Measurements from ENCODE around the gene FBXO34.
"Not testable (repeated sequence)": the region's sequence is repeated elsewhere in the genome, so short reads cannot be mapped to it uniquely, and the experiment has no call there.

FBXO34 gene

DNA sequence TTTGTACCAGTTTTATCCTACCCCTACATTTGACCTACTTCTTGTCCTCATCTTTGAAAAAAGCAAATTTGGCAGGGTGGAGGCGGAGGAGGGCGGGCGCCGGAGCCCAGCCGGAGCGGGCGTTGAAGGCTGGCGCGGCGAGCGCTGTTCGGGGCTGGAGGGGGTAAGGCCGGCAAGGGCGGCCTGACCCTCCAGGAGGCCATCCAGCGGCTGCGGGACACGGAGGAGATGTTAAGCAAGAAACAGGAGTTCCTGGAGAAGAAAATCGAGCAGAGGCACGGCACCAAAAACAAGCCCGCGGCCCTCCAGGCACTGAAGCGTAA lies 27.2 kb downstream of the FBXO34 start:
- Histone ChIP-seq H3K9ac (ENCODE audit: low read length) (no peak overlapping the region), H3K4me1 (ENCODE audit: control insufficient read depth, insufficient read depth, low read length) (peaks cover 28% of the 10 kb centered on the region), H3K4me3 (ENCODE audit: low read length) (no peak overlapping the region), H3K36me3 (ENCODE audit: control insufficient read depth, insufficient read depth, low read length) (no peaks in the 10 kb centered on the region), H3K9me3 (ENCODE audit: control insufficient read depth, low read length) (no peaks in the 10 kb centered on the region), H3K27me3 (ENCODE audit: control insufficient read depth, insufficient read depth, low read length) (no peaks in the 10 kb centered on the region)

DNA sequence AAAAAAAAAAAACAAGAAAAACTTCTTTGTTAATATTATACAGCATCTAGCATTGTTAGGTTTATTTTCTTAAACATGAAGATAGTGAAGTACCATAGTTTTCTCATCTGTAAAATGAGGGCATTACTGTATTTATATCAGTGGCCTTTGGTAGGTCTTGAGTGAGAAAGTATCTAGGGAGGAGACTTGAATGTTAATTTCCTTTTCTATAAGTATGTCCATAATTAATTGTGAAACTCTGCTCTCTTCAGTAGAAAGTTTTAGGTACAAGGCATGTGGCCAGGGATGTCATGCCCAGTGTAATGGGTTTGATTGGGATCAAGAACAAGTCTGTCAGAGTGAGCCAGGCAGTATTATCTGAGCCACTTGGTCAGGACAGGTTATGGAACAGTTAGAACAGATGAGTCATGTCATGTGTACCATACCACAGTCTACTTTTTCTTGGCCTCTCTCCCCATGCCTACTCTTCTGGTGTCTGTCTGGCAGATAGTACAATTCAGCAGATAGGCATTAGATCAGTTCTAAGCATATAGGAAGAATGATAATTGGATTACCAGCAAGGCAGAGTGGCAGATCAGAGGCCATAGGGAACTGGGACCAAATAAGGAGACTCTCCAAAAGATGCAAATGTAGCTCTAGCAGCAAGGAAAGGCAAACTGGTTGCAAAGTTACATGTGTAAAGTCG lies 30.4 kb downstream of the FBXO34 start:
- Histone ChIP-seq H3K9ac (ENCODE audit: low read length) (no peak overlapping the region), H3K9me3 (ENCODE audit: control insufficient read depth, low read length) (no peaks in the 10 kb centered on the region), H3K36me3 (ENCODE audit: control insufficient read depth, insufficient read depth, low read length) (no peaks in the 10 kb centered on the region), H3K27me3 (ENCODE audit: control insufficient read depth, insufficient read depth, low read length) (no peaks in the 10 kb centered on the region), H3K4me1 (ENCODE audit: control insufficient read depth, insufficient read depth, low read length) (peaks cover 40% of the 10 kb centered on the region), H3K4me3 (ENCODE audit: low read length) (no peak overlapping the region)

DNA sequence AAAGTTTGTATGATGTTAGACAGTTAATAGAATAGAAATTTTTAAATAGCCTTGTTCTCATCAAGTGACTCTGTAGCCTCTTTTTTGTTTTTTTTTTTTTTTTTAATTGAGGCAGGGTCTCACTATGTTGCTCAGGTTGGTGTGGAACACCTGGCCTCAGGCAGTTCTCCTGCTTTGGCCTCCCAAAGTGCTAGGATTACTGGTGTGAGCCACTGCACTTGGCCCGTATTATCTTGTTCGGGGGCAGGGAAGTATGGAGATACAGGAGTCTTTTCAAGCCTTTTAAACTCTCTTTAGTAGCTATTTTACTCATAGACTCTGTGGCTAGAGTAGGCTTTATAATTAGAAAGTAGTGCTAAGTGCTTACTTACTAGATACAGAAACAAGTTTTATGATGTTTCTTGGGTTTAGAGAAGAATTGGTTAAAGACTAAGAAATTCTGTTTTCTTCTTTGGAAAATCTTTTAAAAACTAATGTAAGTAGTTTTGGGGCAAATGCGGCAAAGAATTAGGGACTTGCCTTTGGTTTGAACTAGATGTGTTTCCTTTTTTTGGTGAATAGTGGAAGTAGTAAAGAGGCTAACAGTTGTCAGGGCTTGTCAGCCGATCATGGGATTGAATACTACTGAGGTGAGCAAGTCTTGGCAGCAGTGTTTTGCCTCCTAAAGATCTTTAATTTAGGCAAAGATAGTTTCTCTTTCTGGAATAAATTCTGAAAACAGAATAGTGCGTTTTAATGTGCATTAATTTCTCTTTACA lies 31.3 kb downstream of the FBXO34 start:
- H3K9ac ChIP-seq (ENCODE audit: low read length) = no peak overlapping the region
- H3K9me3 ChIP-seq (ENCODE audit: control insufficient read depth, low read length) = no peaks in the 10 kb centered on the region
- no peaks in the 10 kb centered on the region for H3K36me3 ChIP-seq (ENCODE audit: control insufficient read depth, insufficient read depth, low read length)
- peaks cover 32% of the 10 kb centered on the region for H3K4me1 ChIP-seq (ENCODE audit: control insufficient read depth, insufficient read depth, low read length)
- no peaks in the 10 kb centered on the region for H3K27me3 ChIP-seq (ENCODE audit: control insufficient read depth, insufficient read depth, low read length)
- no peak overlapping the region for H3K4me3 ChIP-seq (ENCODE audit: low read length)

DNA sequence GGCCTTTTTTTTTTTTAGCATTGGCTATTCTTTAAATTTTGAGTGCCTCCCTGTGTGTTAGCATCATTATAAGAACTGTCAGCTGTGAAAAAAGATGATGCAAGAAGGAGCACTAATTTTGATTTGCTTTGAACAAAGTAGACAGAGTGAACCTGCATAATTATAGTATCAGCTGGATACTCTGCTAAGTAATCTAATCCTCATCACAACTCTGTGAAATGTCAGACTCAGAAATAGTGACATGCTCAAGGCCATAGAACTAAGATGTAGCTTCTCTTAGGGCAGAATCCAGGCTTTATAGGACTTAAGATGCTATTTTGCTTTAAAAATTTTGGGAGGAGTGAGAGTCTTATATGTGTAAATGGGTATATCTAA lies 31.9 kb downstream of the FBXO34 start:
- no peak overlapping the region for H3K9ac ChIP-seq (ENCODE audit: low read length)
- H3K27me3 ChIP-seq (ENCODE audit: control insufficient read depth, insufficient read depth, low read length) = no peaks in the 10 kb centered on the region
- no peaks in the 10 kb centered on the region for H3K9me3 ChIP-seq (ENCODE audit: control insufficient read depth, low read length)
- H3K4me3 ChIP-seq (ENCODE audit: low read length) = no peak overlapping the region
- H3K36me3 ChIP-seq (ENCODE audit: control insufficient read depth, insufficient read depth, low read length) = no peaks in the 10 kb centered on the region
- H3K4me1 ChIP-seq (ENCODE audit: control insufficient read depth, insufficient read depth, low read length) = peaks cover 30% of the 10 kb centered on the region

DNA sequence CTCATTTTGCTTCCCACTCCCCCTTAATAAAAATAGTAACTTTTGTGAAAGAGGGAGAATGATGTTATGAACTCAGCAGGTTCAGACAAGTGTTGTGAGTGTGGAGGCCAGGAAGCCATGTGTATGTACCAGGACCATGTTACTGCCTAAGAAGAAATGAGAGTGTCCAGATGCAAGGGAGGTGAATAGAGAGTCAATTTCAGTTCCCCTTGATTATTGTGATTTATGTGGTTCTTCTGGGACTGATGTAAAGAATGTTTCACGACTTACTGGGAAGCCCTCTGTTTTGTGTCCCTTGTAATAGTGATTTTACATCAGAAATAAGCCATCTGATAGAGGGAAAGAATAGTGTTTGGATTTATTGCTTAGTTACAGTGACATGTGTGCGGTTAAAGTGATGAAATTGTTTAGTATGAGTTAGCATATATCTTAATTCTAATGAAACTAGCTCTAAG lies 32.5 kb downstream of the FBXO34 start:
- Histone ChIP-seq H3K9me3 (ENCODE audit: control insufficient read depth, low read length) (no peaks in the 10 kb centered on the region), H3K36me3 (ENCODE audit: control insufficient read depth, insufficient read depth, low read length) (no peaks in the 10 kb centered on the region), H3K4me3 (ENCODE audit: low read length) (no peak overlapping the region), H3K27me3 (ENCODE audit: control insufficient read depth, insufficient read depth, low read length) (no peaks in the 10 kb centered on the region), H3K4me1 (ENCODE audit: control insufficient read depth, insufficient read depth, low read length) (peaks cover 25% of the 10 kb centered on the region), H3K9ac (ENCODE audit: low read length) (no peak overlapping the region)

DNA sequence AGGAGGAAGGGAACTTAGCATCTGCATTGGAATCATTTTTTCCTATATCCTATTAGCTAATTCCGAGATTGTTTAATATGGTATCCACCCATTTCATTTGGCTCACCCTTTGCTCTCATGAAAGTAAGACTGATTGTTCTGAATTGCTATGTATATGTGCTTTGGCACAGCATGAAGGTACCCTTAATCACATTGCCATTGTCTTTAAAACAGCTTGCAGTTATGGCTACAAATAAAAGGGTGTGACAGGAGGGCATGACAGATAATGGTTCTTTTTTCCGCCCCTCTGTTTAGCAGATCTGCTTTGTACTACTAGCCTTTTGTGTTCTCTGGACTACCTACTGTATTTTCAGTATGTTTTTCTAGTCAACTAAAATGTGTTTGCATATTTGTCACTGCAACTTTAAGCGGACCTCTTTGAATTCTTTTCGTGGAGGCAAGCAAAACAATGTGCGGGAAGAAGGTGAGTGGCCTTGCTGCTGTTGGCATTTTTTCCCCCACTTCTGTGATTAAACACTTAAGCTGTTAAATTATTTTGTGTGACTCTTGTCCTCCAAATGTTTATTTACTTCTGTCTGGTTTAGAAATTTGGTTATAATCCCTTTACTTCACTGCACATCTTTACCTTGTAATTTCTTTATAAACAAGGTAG lies 35.8 kb downstream of the FBXO34 start:
- Histone ChIP-seq H3K9ac (ENCODE audit: low read length) (no peak overlapping the region), H3K27me3 (ENCODE audit: control insufficient read depth, insufficient read depth, low read length) (no peaks in the 10 kb centered on the region), H3K4me3 (ENCODE audit: low read length) (no peak overlapping the region), H3K4me1 (ENCODE audit: control insufficient read depth, insufficient read depth, low read length) (peaks cover 38% of the 10 kb centered on the region), H3K9me3 (ENCODE audit: control insufficient read depth, low read length) (no peaks in the 10 kb centered on the region), H3K36me3 (ENCODE audit: control insufficient read depth, insufficient read depth, low read length) (no peaks in the 10 kb centered on the region)

DNA sequence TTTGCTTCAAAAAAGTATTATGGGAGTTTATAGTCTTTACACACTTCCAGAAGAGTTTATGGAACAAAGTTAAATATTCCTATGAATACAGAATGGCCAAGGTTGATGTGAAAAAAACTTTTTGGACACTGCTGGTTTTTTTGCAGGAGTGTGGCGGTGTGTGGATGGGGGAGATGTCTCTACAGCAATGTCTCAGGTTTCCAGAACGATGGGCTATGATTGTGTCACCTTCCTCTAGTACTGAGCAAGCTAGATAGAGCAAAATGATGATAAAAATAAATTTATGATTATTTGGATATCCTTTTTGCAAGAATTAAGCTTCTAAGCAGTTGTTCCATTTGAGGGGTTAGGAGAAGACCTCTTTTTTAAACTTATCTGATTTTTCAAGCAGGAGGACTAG lies 37.9 kb downstream of the FBXO34 start:
- Histone ChIP-seq H3K36me3 (ENCODE audit: control insufficient read depth, insufficient read depth, low read length) (no peaks in the 10 kb centered on the region), H3K4me3 (ENCODE audit: low read length) (no peak overlapping the region), H3K4me1 (ENCODE audit: control insufficient read depth, insufficient read depth, low read length) (peaks cover 30% of the 10 kb centered on the region), H3K9ac (ENCODE audit: low read length) (no peak overlapping the region), H3K9me3 (ENCODE audit: control insufficient read depth, low read length) (no peaks in the 10 kb centered on the region), H3K27me3 (ENCODE audit: control insufficient read depth, insufficient read depth, low read length) (no peaks in the 10 kb centered on the region)

DNA sequence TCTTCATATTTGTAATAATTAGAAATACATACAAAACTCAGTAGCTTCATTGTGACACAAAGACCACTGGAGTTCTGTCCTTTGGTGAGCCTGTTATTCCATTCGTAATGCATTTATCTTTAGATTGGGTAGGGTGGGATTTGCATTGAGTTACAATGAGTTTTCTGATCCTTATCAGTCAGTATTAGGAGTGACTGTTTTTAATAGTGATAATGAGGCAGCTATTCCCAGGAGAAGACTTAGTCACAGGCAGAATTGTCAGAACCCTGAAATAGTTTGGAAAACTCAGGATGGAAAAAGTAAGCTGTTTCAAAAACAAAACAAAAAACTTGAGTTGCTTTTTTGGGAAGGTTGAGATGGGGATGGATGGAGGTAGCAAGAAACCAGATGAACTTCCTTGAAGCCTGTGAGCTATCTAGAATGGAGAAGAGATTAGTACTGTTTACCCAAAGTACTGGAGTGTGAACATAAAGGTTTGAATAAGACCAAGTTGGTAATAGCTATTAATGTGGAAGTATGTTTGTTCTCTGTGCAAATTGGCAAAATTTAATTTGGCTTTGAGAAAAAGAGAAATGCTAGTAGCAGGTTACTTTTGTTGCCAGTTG lies 38.6 kb downstream of the FBXO34 start:
- H3K4me3 ChIP-seq (ENCODE audit: low read length) = no peak overlapping the region

DNA sequence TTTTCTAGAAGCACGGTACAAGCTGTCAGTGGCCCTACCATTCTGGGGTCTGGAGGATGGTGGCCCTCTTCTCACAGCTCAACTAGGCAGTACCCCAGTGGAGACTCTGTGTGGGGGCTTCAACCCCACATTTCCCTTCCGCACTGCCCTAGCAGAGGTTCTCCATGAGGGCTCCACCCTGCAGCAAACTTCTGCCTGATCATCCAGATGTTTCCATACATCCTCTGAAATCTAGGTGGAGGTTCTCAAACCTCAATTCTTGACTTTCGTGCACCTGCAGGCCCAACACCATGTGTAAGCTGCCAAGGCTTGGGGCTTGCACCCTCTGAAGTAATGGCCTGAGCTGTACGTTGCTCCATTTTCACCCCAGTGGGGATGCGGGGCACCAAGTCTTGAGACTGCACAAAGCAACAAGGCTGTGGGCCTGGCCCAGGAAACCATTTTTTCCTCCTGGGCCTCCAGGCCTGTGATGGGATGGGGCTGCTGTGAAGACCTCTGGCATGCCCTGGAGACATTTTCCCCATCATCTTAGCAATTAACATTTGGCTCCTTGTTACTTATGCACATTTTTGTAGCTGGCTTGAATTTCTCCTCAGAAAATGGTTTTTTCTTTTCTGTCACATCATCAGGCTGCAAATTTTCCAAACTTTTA lies 41.3 kb downstream of the FBXO34 start:
- H3K9ac ChIP-seq (ENCODE audit: low read length); H3K36me3 ChIP-seq (ENCODE audit: control insufficient read depth, insufficient read depth, low read length); H3K9me3 ChIP-seq (ENCODE audit: control insufficient read depth, low read length); H3K4me3 ChIP-seq (ENCODE audit: low read length); H3K27me3 ChIP-seq (ENCODE audit: control insufficient read depth, insufficient read depth, low read length): not testable (repeated sequence)
- H3K4me1 ChIP-seq (ENCODE audit: control insufficient read depth, insufficient read depth, low read length) = peaks cover 34% of the 10 kb centered on the region

More for the DNA sequence above, 38.6 kb downstream of the FBXO34 start:
- no peaks in the 10 kb centered on the region for H3K9me3 ChIP-seq (ENCODE audit: control insufficient read depth, low read length)
- H3K4me1 ChIP-seq (ENCODE audit: control insufficient read depth, insufficient read depth, low read length) = peaks cover 30% of the 10 kb centered on the region
- H3K9ac ChIP-seq (ENCODE audit: low read length) = no peak overlapping the region
- H3K36me3 ChIP-seq (ENCODE audit: control insufficient read depth, insufficient read depth, low read length) = no peaks in the 10 kb centered on the region
- no peaks in the 10 kb centered on the region for H3K27me3 ChIP-seq (ENCODE audit: control insufficient read depth, insufficient read depth, low read length)

DNA sequence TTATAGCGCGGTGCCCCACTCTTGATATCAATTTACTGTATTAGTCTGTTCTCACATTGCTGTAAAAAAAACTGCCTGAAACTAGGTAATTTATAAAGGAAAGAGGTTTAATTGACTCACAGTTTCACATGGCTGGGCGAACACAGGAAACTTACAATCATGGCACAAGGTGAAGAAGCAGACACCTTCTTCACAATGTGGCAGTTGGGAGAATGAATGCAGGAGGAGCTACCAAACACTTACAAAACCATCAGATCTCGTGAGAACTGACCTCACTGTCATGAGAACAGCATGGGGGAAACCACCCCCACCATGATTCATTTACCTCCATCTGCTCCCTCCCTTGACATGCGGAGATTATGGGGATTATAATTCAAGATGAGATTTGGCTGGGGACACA lies 42.3 kb downstream of the FBXO34 start:
- Histone ChIP-seq H3K9me3 (ENCODE audit: control insufficient read depth, low read length) (no peaks in the 10 kb centered on the region), H3K9ac (ENCODE audit: low read length) (no peak overlapping the region), H3K4me3 (ENCODE audit: low read length) (no peak overlapping the region), H3K36me3 (ENCODE audit: control insufficient read depth, insufficient read depth, low read length) (no peaks in the 10 kb centered on the region), H3K27me3 (ENCODE audit: control insufficient read depth, insufficient read depth, low read length) (no peaks in the 10 kb centered on the region), H3K4me1 (ENCODE audit: control insufficient read depth, insufficient read depth, low read length) (peaks cover 34% of the 10 kb centered on the region)

DNA sequence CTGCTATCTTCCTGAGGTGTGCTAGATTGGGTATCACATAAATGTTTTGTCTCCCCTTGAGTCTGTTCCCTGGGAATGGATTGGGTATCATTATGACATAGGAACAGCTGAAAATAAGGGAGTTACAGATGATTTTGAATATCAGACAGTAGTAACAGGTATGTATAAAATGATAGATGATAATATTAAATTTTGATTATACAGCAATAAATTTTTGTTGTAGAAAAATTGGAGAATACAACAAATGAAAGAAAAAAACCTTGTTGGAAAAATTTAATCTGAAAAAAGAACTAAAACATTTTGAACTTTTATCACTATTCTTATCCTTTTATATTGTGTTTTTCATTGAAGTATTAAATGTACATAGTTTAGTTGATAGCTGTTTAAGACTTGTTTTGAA lies 43.2 kb downstream of the FBXO34 start:
- Histone ChIP-seq H3K9ac (ENCODE audit: low read length) (no peak overlapping the region), H3K4me1 (ENCODE audit: control insufficient read depth, insufficient read depth, low read length) (peaks cover 31% of the 10 kb centered on the region), H3K4me3 (ENCODE audit: low read length) (no peak overlapping the region), H3K36me3 (ENCODE audit: control insufficient read depth, insufficient read depth, low read length) (no peaks in the 10 kb centered on the region), H3K9me3 (ENCODE audit: control insufficient read depth, low read length) (no peaks in the 10 kb centered on the region), H3K27me3 (ENCODE audit: control insufficient read depth, insufficient read depth, low read length) (no peaks in the 10 kb centered on the region)

DNA sequence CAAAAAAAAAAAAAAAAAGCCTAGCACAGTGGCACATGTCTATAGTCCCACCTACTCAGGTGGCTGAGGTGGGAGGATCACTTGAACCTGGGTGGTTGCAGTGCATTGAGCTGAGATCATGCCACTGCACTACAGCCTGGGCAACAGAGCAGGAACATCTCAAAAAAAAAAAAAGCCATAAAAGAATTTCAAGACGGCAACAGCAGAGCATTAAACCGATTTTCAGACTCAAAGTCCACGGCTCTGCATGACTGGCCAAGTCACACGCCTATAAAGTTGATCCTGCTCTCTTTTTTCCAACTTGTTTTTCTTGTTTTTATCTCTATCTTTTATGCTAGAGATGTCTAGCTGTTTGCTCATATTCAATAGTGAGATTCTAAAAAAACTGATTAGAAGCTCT lies 45.3 kb downstream of the FBXO34 start:
- H3K27me3 ChIP-seq (ENCODE audit: control insufficient read depth, insufficient read depth, low read length) = no peaks in the 10 kb centered on the region
- no peaks in the 10 kb centered on the region for H3K36me3 ChIP-seq (ENCODE audit: control insufficient read depth, insufficient read depth, low read length)
- H3K4me1 ChIP-seq (ENCODE audit: control insufficient read depth, insufficient read depth, low read length) = peaks cover 10% of the 10 kb centered on the region
- no peak overlapping the region for H3K9ac ChIP-seq (ENCODE audit: low read length)
- H3K4me3 ChIP-seq (ENCODE audit: low read length) = no peak overlapping the region
- H3K9me3 ChIP-seq (ENCODE audit: control insufficient read depth, low read length) = no peaks in the 10 kb centered on the region

All from mucosa of stomach (tissue), 1 donor.